Measurements from ENCODE around the gene AGFG2. TPM values are rescaled to one million over a fixed set of nuclear protein-coding genes. Genes with fewer than 3 reads are reported as not detected.

The AGFG2 gene
- polyA plus RNA-seq, 1 experiment, result 5.7 TPM

DNA sequence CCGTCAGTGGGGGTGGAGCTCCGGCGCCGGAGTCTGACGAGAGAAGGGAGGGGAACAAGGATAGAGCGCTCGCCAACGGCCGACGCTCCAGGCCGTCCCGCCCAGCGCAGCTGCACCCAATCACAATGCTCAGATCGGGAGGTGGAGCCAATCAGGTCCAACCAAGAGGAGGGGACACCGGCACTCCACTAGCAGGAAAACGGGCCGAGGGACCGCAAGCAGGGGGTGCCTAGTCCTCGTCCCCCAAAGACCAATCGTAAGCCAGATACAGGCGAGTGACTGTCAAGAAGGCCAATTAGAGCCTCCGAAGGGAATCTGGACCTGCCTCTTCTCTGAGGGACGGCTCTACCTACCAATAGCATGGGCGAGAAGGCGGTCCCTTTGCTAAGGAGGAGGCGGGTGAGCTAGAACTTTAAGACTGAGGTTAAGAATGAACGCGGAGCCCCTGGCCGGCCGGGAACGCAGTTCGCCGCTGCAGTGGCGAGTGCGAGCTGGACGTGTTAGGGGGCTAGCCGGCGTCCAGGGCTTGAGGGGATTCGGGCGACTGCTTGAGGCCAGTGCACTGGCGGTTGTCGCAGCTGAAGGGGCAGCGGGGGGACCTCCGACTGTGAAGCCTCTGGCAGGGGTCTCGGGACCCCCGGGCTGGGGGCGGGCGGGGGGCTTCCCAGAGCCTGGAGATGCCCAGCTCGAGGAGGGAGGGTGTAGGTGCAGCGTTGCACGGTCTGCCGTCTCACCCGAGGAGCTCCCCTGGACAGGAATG, 47.4 kb downstream of the AGFG2 start, which contains the start of gene FBXO24:
TSS of gene FBXO24 (plus strand) at position 63 of the 760 bp plus-strand sequence. CDS start at position 361, 298 bp downstream.
- peak; percentile 100 for DNase-seq (ENCODE audit: low read depth, low spot score)
- POLR2A ChIA-PET, result interaction anchor here (0.5 to 5.2 kb wide), 39 partner anchors 9 to 303 kb away, joined by 3 to 68 read pairs (median 5); partner anchors contain the start of genes AGFG2, MEPCE, MOSPD3 and PCOLCE
- CTCF ChIA-PET, result interaction anchor here (0.9 to 3.8 kb wide), 10 partner anchors 17 to 265 kb away, joined by 3 to 25 read pairs (median 6); partner anchors contain the start of genes MOSPD3 and POP7

DNA sequence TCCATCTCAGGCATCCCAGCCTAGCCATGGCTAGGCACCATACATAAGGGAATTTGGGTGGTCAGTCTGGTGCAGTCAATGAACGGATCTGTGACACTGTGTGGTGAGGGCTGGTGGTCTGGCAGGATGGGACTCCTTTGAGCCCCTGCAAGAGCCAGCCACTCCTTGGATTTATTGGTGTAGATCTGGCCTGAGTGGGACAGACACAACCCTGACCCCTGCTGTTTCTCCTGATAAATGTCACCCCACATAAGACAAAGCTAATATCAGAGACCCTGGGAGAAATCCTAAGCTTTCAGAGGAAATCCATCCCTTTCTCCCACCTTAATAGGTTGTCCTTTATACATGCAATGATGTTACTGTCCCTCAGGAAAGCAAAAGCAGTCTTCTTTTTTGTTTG, 49.4 kb downstream of the AGFG2 start:
- H3K9me3 ChIP-seq (ENCODE audit: control insufficient read depth, insufficient read depth, low read length), result no peaks in the 10 kb centered on the region; the same call in 1 of the 2 replicates
- no peak overlapping the region for H3K4me3 ChIP-seq (ENCODE audit: low read depth, low read length)
- CTCF ChIA-PET, result interaction anchor here (0.6 to 2.2 kb wide), 9 partner anchors 14 to 119 kb away, joined by 3 to 15 read pairs (median 7); partner anchors contain the start of genes GNB2, MOSPD3 and PCOLCE
- H3K27me3 ChIP-seq (ENCODE audit: control insufficient read depth, insufficient read depth, low read length), result no peaks in the 10 kb centered on the region
- DNase-seq (ENCODE audit: low read depth, low spot score), result no peak
- POLR2A ChIA-PET, result interaction anchor here (0.5 to 1.1 kb wide), 5 partner anchors 10 to 159 kb away, joined by 3 to 5 read pairs (median 3); partner anchors contain the start of genes MEPCE and PCOLCE
- H3K27ac ChIP-seq (ENCODE audit: low read depth, low read length), result no peak overlapping the region
- TF ChIP-seq, protein P1, sequence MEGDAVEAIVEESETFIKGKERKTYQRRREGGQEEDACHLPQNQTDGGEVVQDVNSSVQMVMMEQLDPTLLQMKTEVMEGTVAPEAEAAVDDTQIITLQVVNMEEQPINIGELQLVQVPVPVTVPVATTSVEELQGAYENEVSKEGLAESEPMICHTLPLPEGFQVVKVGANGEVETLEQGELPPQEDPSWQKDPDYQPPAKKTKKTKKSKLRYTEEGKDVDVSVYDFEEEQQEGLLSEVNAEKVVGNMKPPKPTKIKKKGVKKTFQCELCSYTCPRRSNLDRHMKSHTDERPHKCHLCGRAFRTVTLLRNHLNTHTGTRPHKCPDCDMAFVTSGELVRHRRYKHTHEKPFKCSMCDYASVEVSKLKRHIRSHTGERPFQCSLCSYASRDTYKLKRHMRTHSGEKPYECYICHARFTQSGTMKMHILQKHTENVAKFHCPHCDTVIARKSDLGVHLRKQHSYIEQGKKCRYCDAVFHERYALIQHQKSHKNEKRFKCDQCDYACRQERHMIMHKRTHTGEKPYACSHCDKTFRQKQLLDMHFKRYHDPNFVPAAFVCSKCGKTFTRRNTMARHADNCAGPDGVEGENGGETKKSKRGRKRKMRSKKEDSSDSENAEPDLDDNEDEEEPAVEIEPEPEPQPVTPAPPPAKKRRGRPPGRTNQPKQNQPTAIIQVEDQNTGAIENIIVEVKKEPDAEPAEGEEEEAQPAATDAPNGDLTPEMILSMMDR (IDR thresholded peaks at IDR 0.05; ENCODE audit: low read depth, low read length), result peak; percentile 48

More for the DNA sequence above, 47.4 kb downstream of the AGFG2 start, which contains the start of gene FBXO24:
- H3K27ac ChIP-seq (ENCODE audit: low read depth, low read length), result peak within 1 kb of the TSS; percentile 87
- H3K9me3 ChIP-seq (ENCODE audit: control insufficient read depth, insufficient read depth, low read length), result no peaks in the 10 kb centered on the region; the same call in 1 of the 2 replicates
- TF ChIP-seq, protein P1 (IDR thresholded peaks at IDR 0.05; ENCODE audit: low read depth, low read length), result no peak
- H3K27me3 ChIP-seq (ENCODE audit: control insufficient read depth, insufficient read depth, low read length), result no peaks in the 10 kb centered on the region
- peak within 1 kb of the TSS; percentile 99 for H3K4me3 ChIP-seq (ENCODE audit: low read depth, low read length)

DNA sequence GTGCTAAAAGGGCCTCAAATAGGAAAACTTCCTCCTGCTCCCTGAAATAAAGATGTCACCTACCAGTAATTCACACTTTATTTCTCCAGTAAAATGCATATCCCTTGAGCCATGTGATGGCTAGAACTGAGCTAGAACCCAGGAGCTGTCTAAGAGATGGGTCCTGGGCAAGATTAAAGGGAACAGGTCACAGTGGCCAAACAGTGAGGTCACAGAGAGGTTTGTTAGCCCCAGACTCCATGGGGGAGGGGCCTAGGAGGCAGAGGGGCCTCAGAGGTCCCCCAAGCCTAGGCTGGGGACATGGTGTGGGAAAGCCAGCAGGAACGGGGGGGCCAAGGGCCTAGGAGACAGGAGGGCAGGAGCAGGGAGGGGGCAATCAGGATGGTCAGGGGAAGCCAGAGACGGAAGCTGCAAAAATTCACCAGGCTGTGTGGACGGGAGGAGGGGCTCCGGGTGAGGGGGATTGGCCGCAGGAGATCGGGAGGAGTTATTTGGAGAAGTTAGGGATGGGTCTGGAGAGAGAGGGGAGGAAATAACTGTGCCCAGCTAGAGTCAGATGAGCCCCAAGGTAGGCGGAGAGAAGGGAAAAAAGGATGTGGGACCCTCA, 50.4 kb downstream of the AGFG2 start:
- Histone ChIP-seq H3K27ac (ENCODE audit: low read depth, low read length) (no peak overlapping the region), H3K4me3 (ENCODE audit: low read depth, low read length) (no peak overlapping the region), H3K27me3 (ENCODE audit: control insufficient read depth, insufficient read depth, low read length) (no peaks in the 10 kb centered on the region), H3K9me3 (ENCODE audit: control insufficient read depth, insufficient read depth, low read length) (no peaks in the 10 kb centered on the region; the same call in 1 of the 2 replicates)
- DNase-seq (ENCODE audit: low read depth, low spot score), result no peak
- CTCF ChIA-PET, result interaction anchor here (0.9 to 2.2 kb wide), 4 partner anchors 13 to 106 kb away, joined by 3 to 9 read pairs (median 5); partner anchors contain the start of genes MOSPD3, NYAP1 and PCOLCE
- TF ChIP-seq, protein P1 (IDR thresholded peaks at IDR 0.05; ENCODE audit: low read depth, low read length), result no peak
- POLR2A ChIA-PET, result interaction anchor here (0.6 to 1.1 kb wide), 3 partner anchors 9 to 104 kb away, joined by 3 to 6 read pairs (median 5); partner anchors contain the start of gene PCOLCE

DNA sequence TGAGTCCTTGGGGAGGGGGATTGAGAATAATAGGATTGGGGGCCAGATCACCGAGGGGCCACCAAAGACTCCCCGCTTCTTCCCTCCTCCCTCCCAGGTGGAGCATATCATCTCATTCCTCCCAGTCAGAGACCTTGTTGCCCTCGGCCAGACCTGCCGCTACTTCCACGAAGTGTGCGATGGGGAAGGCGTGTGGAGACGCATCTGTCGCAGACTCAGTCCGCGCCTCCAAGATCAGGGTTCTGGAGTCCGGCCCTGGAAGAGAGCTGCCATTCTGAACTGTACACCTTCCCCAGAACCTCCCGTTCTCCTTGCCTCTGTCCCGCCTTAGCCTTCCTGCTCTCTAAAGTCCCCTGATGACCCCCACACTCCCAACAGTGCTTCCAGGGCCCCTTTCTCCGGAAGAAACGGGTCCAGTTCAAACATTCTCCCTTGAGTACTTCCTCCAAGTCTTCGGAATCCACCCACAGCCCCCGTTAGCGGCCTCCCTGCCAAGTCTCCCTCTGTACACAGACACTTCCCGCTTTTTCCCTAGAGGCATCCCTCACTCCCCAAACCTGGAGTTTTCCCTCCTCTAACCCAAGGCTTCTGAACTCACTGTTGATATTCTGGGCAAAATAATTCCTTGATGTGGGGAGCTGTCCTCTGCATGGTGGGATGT, 51.2 kb downstream of the AGFG2 start:
- H3K4me3 ChIP-seq (ENCODE audit: low read depth, low read length), result no peak overlapping the region
- no peak overlapping the region for H3K27ac ChIP-seq (ENCODE audit: low read depth, low read length)
- no peak for DNase-seq (ENCODE audit: low read depth, low spot score)
- no peaks in the 10 kb centered on the region for H3K27me3 ChIP-seq (ENCODE audit: control insufficient read depth, insufficient read depth, low read length)
- ChIA-PET CTCF (interaction anchor here (0.6 to 2.2 kb wide), 2 partner anchors 17 to 25 kb away, joined by 4 to 9 read pairs; no protein-coding TSS in a partner anchor), POLR2A (interaction anchor here (0.6 kb wide), 1 partner anchor 105 kb away, joined by 6 read pairs; no protein-coding TSS in a partner anchor)
- H3K9me3 ChIP-seq (ENCODE audit: control insufficient read depth, insufficient read depth, low read length), result no peaks in the 10 kb centered on the region; the same call in 1 of the 2 replicates
- TF ChIP-seq, protein P1 (IDR thresholded peaks at IDR 0.05; ENCODE audit: low read depth, low read length), result no peak
